Measurements from ENCODE around the gene TNRC18.

The TNRC18 gene

DNA sequence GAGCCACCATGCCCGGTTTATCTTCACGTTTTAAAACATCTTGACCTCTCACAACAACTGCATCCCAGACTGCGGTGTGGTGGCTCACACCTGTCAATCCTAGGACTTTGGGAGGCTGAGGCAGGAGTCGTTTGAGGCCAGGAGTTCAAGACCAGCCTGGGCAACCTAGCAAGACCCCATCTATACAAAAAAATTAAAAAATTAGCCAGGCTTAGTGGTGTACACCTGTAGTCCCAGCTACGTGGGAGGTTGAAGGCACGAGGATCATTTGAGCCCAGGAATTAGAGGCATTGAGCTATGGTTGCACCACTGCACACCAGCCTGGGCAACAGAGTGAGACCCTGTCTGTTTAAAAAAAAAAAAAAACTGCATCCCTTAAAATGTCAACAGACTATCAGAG, 20.2 kb downstream of the TNRC18 start:
- DNase-seq = no peak

DNA sequence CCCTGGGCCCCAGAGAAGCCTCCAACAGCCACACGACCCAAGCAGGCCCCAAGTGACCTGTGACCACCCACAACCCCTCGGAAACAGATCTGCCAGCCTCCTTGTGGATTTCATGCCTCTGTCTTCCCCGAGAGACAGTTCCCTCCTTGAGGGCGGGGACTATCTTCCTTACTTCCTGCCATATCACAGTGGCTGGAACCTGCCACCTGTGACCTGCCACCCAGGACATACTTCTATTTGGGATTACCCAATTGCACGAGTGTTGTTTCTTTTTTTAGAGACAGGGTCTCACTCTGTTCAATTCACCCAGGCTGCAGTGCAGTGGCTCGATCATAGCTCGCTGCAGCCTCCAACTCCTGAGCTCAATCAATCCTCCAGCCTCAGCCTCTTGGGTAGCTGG, 25.9 kb downstream of the TNRC18 start:
- no peak for DNase-seq

DNA sequence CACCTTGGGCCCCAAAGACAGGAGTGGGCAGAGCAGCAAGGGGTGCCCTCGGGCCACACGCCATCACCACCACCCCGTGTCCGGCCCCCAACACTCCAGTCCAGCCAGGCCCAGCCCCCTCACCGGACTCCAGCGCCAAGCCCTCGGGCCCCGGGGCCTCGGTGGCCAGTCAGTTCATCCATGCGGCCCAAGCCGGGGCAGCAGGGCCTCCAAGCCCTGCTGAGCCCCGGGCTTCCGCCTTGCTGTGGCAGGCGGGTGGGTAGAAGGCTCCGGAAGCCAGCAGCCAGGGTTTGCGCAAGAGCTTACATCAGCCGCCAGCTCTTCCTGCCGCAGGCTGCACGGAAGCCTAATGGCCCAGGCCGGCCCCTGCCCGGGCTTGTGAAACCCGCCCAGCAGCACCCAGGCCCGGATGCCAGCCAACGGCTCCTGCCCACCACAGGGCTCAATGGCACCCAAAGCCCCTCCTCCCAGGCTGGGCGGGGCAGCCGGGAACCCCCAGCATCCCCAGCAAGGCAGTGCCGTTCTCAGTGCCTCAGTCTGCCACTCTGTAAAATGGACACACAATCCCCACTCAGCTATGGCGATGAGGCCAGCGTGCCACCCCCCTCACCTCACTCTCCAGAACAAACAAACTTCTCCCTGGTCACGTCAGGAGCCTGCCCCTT, 26.5 kb downstream of the TNRC18 start:
- DNase-seq = peak; percentile 97 to 99

DNA sequence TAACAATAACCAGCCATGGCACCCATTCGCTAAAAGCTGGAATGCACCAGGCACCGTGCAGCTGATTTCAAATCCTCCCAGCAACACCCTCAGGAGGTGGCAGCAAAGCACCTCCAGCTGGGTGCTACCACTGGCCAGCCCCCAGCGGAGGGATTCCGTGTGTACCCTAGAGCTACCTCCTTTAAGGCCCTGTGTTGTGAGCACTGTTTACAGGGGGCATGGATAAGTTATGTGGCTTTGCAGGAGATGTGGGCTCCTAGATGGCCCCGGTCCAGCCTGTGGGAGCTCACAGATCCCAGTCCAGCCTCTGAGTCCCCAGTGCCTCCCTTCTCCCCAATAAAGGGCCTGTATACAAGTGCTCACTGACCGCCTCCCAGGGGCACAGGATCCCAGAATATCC, 27.1 kb downstream of the TNRC18 start:
- peak; percentile 48 to 62 for DNase-seq

DNA sequence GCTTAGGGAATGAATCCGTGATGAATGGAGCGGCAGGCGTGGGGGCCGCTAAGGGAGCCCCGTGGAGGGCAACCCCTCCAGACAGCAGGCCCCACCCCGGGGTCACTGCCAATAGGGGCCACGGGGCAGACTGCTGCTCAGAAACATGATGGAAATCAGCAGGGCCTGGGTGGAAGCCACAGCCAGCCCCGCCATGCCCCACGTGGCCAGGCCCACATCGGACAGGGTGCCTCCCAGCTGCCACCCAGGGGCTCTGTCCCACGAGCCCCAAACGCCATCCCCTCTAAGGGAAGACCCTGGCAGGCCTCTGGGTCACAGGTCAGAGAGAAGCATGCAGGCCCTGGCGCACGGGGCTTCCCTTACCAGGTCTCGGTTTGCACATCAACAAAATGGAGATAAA, 28.4 kb downstream of the TNRC18 start:
- no peak for DNase-seq

DNA sequence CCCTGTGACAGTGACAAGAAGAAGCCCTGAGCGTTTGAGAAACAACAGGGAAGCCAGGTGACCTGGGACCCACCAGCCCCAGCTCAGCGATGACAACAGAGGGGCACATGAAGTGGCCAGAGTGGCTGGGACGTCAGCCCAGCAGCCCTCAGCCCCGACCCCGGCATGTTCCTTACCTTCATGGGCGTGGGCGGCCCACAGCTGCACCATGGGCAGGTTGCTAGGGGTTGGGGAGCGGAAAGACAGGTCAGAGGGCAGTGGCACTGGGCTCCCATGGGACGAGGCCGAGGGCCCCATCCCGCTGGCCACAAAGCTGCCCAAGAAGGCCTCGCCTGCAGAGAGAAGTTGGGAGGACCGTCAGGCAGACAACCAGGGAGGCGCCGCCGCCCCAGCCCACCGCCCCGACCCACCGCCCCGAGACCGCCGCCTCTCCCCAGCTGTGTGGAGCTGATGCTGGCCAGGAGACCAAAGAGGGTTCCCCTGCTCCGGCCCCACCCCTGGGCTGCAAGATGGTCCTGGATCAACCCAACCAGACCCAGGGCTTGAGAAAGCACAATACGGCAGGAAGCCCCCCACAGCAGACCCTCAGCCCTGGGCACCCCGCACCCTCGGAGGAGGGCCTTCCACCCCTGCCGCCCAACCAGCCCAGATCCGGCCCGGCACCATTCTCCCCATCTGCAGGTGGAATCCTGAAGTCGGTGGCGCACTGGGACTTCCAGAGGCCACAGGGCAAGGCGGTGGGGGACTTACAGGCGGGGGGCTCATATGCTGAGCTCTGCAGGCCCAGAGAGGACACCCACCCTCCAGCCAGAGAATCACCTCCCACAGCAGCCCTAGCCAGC, 29.1 kb downstream of the TNRC18 start:
- DNase-seq = no peak

DNA sequence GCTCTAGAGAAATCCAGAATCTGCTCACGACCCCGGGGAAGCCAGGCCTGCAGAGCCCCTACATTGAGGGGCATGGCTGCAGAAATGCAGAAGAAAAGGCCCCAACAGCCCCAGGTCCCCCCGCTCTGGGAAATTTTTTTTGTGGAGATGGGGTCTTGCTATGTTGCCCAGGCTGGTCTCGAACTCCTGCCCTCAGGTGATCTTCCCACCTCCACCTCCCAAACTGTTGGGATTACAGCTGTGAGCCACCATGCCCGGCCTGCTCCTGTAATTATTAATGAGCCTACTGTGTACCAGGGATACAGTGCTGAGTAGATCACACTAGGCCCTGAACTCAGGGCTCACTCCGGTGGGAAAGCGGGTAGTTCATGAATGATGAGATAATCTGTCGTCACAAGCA, 29.9 kb downstream of the TNRC18 start:
- no peak for DNase-seq

DNA sequence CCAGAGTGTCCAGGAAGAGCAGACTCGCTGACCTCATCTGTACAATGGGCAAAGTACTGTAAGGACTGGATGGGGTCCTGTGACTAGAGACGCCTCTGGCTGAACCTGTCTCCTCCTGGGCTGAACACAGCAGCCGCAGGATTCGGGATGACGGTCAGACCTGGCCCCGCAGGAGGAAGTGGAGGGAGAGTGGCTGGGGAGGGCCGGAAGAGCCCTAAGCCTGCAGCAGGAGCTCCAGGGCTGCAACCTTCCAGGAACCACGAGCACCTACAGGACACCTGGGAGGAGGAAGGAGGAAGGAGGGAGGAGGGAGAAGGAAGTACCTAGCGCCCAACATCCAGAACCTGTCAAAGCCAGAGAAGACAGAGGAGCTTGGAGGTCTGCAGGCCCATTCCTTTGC, 30.3 kb downstream of the TNRC18 start:
- DNase-seq = no peak

DNA sequence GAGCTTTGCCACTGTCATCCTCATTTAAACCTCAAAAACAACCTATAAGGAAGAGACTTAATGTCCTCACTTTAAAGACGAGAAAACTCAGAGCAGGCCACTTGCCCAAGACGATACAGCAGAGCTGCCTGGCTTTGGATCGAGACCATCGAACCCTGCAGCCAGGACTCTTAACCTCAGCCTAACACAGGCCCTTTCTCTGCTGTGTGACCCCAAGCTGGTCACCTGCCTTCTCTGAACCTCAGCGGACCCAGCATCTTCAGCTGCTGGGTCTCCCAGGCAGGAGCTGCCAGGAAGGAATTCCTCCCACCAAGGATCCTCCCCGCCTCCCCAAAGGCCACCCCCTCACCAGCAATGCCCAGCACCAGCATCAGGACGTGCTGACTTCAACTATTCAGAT, 32.7 kb downstream of the TNRC18 start:
- DNase-seq = no peak

DNA sequence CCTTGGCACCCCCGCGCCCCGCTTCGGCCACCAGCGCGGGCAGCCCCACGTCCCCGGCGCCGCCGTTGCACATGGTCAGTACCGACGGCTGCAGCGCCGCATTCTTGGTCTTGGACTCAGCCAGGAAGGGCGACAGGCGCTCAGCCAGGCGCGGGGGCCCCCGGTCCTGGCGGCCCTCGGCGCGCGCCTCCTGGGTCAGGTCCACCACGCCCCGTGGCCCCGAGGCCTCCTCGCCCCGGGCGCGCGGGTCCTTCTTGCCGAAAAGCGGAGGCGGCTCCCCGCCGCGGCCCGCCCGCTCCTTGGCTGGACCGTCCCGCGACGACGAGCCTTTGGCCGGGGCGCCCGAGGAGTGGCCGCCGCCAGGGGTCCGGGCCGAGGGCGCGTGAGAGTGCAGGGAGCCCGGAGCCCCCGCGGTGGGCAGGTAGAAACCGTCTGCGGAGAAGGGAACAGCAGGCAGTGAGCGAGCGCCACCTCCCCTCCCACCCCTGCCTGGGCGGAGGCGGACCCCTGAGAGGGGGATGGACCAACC, 34.7 kb downstream of the TNRC18 start:
- DNase-seq = no peak

DNA sequence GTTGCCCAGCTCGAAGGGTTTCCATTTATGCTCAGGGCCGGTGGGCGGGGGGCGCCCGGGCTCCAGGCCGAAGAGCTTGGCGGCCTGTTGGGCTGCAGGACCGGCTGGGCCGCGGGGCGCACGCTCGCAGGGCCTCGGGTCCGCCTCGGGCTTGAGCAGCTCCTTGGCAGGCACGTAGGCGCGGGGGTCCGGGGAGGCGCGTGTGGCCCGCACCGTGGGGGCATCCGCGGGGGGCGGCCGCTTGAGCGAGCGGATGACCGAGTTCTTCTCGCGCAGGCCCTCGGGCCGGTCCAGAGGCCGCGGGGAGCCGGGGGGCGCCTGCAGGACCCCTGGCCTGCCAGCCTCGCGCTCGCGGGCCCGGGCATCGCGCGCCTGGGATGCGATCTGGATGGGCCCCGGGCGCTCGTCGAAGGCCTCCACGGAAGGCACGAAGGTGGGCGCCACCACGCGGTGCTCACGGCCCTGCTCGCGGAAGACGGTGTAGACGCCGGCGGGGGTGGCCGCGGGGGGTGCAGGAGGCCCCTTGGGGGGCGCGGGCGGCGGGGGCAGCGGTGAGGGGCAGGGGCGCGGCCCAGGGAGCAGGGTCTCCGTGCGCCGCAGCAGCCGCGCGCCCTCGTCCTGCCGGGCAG, 35.2 kb downstream of the TNRC18 start:
- no peak for DNase-seq

DNA sequence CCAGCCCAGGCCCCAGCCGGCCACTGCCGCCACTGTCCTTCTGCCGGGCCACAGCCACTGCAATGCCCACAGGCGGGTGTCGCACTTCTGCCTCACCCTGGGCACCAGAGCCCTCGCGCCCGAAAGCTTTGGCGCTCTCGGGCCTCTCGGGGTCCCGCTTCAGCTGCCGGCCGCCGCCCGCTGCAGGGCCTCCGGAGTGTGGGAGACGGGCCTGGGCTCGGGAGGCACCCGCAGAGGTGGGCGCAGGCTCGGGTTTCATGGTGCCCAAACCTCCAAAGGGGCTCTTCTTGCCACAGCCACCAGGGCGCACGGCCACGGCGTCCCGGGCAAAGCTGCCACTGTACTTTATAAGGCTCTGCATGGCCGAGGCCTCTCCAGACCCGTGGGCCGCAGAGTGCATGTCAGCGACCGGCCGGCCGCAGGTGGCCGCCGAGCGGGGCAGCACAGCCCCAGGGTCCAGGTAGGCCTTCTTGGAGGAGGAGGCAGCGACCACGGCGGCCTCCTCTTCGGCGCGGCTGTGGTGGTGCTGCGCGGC, 35.9 kb downstream of the TNRC18 start:
- DNase-seq = no peak

DNA sequence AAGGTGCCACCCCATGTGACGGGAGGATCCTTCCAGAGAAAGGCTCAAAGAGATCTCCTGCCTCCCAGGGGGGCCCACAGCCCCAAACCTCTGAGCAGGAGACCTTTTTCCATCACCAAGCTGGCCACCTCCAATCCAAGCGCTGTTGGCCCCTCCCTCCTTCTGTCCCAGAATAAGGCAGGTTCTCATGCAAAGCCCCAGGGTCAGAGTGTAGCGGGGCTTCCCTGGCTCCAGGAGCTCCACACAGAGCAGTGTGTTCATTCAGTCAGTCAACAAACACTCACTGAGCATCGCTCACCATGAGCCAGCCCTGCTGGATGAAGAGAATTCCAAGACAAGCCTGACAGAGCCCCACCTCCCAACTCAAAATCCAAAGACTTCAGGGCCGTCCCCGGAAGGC, 39.0 kb downstream of the TNRC18 start:
- DNase-seq = no peak

DNA sequence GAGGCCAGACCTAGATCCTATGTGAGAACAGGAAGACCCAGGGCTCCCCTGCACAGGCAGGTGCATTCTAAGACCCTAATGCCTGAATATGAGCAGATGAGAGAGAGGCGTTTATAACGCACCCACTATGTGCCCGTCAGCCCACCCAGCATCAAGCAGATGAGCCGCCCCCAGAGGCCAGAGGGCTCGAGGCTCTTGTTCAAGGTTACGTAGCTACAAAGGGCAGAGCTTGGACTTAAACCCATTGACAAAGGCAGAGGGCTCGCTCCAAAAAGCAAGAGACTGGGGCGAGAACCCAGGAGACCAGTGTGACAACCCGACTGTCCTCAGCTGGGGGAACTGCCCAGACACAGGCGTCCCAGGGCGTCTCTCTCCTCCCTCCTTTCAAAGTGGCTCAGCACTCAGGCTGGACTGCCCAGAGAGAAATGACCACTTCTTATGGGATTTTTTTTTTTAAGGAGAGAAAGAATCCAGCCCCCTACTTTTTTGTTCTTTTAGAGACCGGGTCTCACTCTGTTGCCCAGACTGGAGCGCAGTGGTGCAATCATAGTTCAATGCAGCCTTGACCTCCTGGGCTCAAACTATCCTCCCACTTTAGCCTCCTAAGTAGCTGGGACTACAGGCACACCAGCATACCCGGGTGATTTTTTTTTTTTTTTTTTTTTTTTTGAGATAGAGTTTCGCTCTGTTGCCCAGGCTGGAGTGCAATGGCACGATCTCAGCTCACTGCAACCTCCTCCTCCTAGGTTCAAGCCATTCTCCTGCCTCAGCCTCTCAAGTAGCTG, 40.1 kb downstream of the TNRC18 start:
- DNase-seq = no peak

DNA sequence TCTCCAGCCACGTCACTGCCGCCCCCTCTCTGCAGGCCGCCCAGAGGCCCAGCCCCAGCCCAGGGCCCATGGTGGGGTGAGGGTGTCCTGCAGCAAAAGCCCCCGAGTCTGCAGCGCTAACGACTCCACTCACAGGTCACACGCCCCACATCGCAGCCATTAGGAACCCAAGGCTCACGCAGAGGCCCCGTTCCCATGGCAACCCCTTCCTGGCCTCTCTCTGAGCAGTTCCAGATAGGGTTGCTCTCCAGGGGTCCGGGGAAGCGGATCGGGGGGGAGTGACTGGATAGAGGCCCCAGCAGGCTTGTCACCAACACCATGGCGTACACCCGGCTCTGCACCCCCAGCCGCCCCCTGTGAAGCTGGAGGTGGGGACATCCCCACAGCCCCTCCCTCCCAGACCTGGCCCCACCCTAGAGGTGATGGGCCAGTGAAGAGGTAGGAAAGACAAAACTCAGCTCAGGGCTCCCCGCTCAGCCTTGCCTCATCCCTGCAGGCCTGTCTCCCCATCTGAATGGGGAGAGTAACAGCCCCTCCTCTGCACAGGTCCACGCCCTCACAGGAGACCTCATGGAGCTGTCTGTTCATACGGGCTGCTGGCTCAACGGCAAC, 41.2 kb downstream of the TNRC18 start:
- DNase-seq = no peak

DNA sequence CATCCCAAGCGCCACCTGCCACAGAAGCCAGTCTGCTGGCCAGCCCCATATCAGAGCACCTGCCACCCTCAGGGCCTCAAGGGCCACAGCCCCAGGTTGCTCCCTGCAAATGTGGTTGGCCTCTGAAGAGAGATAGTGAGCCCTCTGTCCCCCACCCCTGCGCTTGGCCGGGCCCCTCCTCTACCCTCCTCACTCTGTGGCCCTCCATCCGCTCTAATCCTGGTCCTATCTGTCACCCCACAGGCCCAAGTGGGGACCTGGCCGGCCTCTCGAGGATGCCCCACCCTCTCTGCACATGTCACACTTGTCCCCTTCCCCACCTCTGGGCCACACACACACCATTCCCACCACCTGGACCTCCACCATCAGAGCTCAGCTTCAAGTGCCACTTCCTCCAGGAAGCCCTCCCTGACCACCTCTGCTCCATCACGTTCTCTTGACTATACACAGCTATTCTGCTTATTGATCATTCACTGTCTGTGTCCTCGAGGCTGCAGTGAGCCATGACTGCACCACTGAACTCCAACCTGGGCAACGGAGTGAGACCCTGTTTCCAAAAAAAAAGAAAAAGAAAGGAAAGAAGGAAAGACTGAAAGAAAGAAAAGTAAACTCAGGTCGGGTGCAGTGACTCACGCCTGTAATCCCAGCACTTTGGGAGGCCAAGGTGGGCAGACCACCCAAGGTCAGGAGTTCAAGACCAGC, 42.4 kb downstream of the TNRC18 start:
- DNase-seq = no peak

DNA sequence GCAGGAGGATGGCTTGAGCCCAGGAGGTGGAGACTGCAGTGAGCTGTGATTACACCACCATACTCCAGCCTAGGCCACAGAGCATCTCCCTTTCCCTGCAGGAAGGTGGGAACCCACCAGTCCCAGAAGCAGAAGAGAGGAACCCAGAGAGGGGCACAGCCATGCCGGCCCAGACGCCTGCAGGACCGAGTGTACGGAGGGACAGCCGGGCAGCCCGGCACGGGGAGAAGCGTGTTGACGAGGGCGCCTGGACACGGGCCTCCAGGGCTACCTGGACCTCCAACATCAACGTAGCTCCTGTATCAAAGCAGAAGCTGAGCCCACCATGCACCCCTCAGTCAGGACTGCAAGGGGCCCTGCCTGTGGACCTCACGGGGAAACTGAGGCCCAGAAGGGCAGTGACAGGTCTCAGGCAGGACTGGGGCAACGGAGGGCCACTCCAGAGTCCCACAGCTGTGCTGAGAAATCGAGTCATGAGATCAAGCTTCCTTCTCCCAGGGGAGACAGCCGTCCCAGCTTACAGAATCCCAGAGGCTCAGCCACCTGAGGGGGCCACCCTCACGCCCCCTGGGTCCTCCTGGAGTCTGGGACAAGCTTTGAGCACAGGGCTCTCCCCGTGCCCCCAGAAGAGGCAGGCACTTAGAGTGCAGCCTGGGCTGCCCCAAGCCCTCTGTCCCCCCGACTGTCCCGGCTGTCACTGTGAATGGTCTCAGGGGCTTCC, 43.1 kb downstream of the TNRC18 start:
- DNase-seq = no peak

DNA sequence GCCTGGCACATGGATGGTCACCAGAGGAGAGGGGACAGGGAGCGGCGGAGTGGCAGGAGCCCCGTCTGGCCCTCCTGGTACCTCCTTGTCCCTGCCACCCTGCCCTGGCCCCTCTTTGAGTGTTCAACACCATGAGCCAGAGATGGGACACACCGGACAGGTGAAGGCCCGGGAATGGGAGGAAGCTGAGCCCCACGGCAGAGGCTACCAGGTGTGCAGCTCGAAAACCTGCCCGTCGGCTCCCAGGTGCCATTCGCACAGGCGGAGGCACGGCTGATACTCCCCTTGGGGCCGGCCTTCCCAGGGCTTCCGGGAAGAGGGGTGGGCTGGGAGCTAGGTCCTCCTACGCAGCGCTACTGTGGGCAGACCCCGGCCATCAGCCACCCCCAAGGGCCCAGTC, 44.1 kb downstream of the TNRC18 start:
- DNase-seq = no peak

DNA sequence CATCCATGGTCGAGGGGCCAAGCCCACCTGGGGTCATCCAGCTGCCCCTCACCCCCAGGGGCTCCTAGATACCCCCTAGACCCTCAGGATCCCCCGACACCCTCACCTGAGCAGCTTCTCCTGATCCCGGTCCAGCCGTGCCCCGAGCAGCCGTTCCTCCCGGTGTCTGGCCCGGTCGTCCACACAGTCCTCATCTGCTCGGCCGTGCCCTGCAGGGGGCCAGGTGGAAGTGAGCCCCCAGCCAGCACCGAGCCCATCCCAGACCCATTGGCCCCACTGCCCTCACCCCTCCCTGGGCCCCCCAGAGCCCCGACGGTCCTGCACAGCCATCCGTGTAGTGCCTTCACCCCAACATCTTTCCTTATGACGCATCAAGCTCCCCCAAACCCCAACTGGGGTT, 45.8 kb downstream of the TNRC18 start:
- DNase-seq = no peak

DNA sequence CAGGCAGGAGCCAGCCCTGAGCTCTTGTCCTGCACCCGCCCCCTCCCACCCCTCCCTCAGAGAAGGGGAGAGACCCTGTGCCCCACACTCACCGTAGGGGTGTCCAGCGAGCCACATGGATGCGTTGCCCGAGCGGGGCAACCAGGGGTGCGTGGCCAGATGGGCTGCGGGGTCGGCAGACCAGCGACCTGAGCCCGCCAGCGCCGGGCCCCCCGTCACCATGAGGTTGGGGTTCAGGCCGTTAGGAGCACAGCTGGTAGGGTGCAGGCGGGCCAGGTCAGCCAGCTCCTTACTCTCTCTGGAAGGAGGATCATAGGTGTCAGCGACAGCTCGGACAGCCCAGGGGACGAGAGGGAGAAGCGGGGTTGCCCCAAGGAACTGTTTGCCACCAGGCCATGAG, 46.4 kb downstream of the TNRC18 start:
- DNase-seq = no peak

DNA sequence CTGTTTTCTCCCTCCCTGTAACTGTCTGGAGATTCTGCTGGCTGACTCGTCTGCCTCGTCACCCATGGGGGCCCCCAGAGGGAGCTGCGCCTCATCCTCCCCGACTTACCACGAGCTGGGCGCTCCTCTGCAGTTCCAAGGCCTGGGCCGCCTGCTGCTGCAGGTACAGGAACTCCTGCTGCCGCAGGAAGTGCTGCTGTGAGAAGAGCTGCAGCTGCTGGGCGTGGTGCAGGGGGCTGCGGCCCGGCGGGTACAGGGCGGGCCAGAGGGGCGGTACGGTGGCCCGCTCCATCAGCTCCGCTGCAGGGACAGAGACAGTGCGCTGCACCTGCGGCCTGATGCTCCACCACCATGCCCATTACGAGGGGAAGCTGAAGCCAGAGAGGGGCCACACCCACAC, 47.7 kb downstream of the TNRC18 start:
- no peak for DNase-seq

All from inflammatory macrophage treated with lipopolysaccharide for 1 hour (primary cell).